ENCODE results near the gene ROPN1B.

- TF ChIP-seq TCF7L2 (IDR thresholded peaks at IDR 0.05; ENCODE audit: borderline replicate concordance, extremely low read depth, insufficient read depth, insufficient read length) = no peak
- no peak for TF ChIP-seq EZH2 (IDR thresholded peaks at IDR 0.05)
- TF ChIP-seq, protein P1, sequence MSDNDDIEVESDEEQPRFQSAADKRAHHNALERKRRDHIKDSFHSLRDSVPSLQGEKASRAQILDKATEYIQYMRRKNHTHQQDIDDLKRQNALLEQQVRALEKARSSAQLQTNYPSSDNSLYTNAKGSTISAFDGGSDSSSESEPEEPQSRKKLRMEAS (IDR thresholded peaks at IDR 0.05) = no peak
- no peak for TF ChIP-seq CTCF (IDR thresholded peaks at IDR 0.05 in 2 of 3, conservative IDR thresholded peaks at IDR 0.05 in 1 of 3; ENCODE audit: borderline replicate concordance in 1 of 3, insufficient read depth in 1 of 3, low read depth in 2 of 3, low read length in 2 of 3)
- TF ChIP-seq, protein P2, sequence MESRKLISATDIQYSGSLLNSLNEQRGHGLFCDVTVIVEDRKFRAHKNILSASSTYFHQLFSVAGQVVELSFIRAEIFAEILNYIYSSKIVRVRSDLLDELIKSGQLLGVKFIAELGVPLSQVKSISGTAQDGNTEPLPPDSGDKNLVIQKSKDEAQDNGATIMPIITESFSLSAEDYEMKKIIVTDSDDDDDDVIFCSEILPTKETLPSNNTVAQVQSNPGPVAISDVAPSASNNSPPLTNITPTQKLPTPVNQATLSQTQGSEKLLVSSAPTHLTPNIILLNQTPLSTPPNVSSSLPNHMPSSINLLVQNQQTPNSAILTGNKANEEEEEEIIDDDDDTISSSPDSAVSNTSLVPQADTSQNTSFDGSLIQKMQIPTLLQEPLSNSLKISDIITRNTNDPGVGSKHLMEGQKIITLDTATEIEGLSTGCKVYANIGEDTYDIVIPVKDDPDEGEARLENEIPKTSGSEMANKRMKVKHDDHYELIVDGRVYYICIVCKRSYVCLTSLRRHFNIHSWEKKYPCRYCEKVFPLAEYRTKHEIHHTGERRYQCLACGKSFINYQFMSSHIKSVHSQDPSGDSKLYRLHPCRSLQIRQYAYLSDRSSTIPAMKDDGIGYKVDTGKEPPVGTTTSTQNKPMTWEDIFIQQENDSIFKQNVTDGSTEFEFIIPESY (IDR thresholded peaks at IDR 0.05; ENCODE audit: extremely low read depth, insufficient replicate concordance, low read length) = no peak
- TF ChIP-seq CEBPB (IDR thresholded peaks at IDR 0.05; ENCODE audit: low read depth) = no peak
- no peak for TF ChIP-seq SIN3A (IDR thresholded peaks at IDR 0.05; ENCODE audit: low read depth)
- TF ChIP-seq POLR2AphosphoS5 (IDR thresholded peaks at IDR 0.05; ENCODE audit: low read depth, low read length) = no peak
- TF ChIP-seq POLR2A (IDR thresholded peaks at IDR 0.05; ENCODE audit: borderline replicate concordance, extremely low read depth, insufficient read depth, insufficient read length) = no peak
- no peak for TF ChIP-seq ZFX (IDR thresholded peaks at IDR 0.05)
- no peak for TF ChIP-seq EZH2phosphoT487 (IDR thresholded peaks at IDR 0.05; ENCODE audit: borderline replicate concordance)
- no peak for TF ChIP-seq REST (IDR thresholded peaks at IDR 0.05; ENCODE audit: low read depth)
Observed at GRCh38 chr3:126029241-126029640, 60.3 kb downstream of the ROPN1B start.
